Astrocyte (in vitro differentiated cells and primary cell): ENCODE measurements around the gene PTPRN2.

Experiments used
- CTCF ChIP-seq: IDR thresholded peaks from 2 replicates; pipeline ENCODE4 v1.5.1; 2011; ENCODE audit warnings: low read depth, mild to moderate bottlenecking, inconsistent platforms, low read length, moderate library complexity; ENCODE audit not compliant: insufficient read depth
- EZH2 ChIP-seq: IDR thresholded peaks from 2 replicates; pipeline ENCODE4 v1.6.1; 2012; ENCODE audit warnings: mild to moderate bottlenecking, low read length, inconsistent platforms; ENCODE audit not compliant: insufficient read depth

- TF ChIP-seq EZH2 (no peak), CTCF (no peak)
These were observed 732.6 kb downstream of the PTPRN2 start for GRCh38 chr7:157855016-157855415.
